ENCODE results near the gene CEP41.

DNA sequence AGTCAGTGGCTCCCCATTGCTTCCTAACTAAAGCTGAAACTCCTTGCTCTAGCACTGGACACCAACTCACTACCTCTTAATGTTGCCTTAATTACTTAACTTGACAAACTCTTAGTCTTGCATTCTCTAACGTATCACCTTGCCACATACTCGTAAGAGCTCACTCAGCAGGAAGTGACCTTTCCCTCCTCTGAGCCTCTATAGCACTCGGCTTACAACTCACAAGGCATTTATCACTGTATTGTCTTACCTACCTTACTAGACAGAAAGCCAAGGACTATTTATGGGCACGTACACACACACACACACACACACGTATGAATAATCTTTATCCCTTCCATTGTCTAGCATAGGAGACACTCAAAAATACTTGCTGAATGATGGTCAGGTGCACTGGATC is 21.2 kb downstream of the CEP41 start:
- TF ChIP-seq SP1 (IDR thresholded peaks at IDR 0.05) (no peak), ATF3 (IDR thresholded peaks at IDR 0.05) (no peak), RAD21 (IDR thresholded peaks at IDR 0.05) (no peak), TAF1 (conservative IDR thresholded peaks at IDR 0.05) (no peak), REST (IDR thresholded peaks at IDR 0.05) (no peak), MAX (IDR thresholded peaks at IDR 0.05) (no peak), NR2F2 (IDR thresholded peaks at IDR 0.05) (no peak)
- TF ChIP-seq, protein P1, sequence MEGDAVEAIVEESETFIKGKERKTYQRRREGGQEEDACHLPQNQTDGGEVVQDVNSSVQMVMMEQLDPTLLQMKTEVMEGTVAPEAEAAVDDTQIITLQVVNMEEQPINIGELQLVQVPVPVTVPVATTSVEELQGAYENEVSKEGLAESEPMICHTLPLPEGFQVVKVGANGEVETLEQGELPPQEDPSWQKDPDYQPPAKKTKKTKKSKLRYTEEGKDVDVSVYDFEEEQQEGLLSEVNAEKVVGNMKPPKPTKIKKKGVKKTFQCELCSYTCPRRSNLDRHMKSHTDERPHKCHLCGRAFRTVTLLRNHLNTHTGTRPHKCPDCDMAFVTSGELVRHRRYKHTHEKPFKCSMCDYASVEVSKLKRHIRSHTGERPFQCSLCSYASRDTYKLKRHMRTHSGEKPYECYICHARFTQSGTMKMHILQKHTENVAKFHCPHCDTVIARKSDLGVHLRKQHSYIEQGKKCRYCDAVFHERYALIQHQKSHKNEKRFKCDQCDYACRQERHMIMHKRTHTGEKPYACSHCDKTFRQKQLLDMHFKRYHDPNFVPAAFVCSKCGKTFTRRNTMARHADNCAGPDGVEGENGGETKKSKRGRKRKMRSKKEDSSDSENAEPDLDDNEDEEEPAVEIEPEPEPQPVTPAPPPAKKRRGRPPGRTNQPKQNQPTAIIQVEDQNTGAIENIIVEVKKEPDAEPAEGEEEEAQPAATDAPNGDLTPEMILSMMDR (IDR thresholded peaks at IDR 0.05; ENCODE audit: low read depth, low read length, missing input control) = no peak
- TF ChIP-seq, protein P2, sequence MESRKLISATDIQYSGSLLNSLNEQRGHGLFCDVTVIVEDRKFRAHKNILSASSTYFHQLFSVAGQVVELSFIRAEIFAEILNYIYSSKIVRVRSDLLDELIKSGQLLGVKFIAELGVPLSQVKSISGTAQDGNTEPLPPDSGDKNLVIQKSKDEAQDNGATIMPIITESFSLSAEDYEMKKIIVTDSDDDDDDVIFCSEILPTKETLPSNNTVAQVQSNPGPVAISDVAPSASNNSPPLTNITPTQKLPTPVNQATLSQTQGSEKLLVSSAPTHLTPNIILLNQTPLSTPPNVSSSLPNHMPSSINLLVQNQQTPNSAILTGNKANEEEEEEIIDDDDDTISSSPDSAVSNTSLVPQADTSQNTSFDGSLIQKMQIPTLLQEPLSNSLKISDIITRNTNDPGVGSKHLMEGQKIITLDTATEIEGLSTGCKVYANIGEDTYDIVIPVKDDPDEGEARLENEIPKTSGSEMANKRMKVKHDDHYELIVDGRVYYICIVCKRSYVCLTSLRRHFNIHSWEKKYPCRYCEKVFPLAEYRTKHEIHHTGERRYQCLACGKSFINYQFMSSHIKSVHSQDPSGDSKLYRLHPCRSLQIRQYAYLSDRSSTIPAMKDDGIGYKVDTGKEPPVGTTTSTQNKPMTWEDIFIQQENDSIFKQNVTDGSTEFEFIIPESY (IDR thresholded peaks at IDR 0.05) = no peak
